Central memory CD8-positive, alpha-beta T cell (primary cell): ENCODE data around the gene IGLL5.

Experiments
- ATAC-seq: fragments of 150-1000 bp; cut with Tn5 transposase; replicated peaks from 2 replicates; pipeline ENCODE4 v1.10.0; 2022; ENCODE audit warnings: mild to moderate bottlenecking, moderate FRiP score, moderate number of reproducible peaks; ENCODE audit not compliant: poor library complexity, severe bottlenecking; ENCODE audit errors: extremely low read depth
- DNase-seq, 2 donors: peaks; one replicate each; pipeline ENCODE4 v3.0.0; 2021; ENCODE audit warnings: low spot score in 2 of 2
- H3K27ac Mint-ChIP-seq: one replicate; pipeline ENCODE4 v1.8.0; 2022; ENCODE audit warnings: low read depth, mild to moderate bottlenecking, moderate library complexity, mixed read lengths
- H3K27me3 Mint-ChIP-seq: one replicate; pipeline ENCODE4 v1.8.0; 2022; ENCODE audit warnings: mixed read lengths
- H3K36me3 Mint-ChIP-seq: one replicate; pipeline ENCODE4 v1.8.0; 2022; ENCODE audit warnings: mild to moderate bottlenecking, moderate library complexity, mixed read lengths; ENCODE audit not compliant: insufficient read depth
- H3K4me1 Mint-ChIP-seq: one replicate; pipeline ENCODE4 v1.8.0; 2022; ENCODE audit warnings: mixed read lengths
- H3K4me3 Mint-ChIP-seq: one replicate; pipeline ENCODE4 v1.8.0; 2022; ENCODE audit warnings: mild to moderate bottlenecking, moderate library complexity, mixed read lengths
- H3K9me3 Mint-ChIP-seq: one replicate; pipeline ENCODE4 v1.8.0; 2022; ENCODE audit warnings: mixed read lengths

Gene IGLL5

DNA sequence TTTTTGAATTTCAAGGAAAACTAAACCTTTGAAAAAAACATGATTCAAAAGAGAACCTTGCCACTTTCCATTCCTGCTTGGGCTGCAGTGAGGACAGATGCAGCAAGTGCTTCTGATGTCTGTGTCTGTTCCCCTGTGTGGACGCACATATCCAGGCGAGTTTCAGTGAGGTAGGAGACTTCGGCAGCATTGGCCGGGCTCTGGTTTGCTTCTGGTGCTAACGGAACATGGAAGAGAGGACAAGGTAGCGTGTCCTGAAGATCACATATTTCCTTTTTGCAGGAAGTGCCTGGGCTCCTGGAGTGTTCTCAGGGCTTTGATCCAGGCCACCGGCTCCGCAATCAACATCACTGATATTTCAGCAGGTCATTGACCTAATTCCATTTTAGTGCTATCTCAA, 33.1 kb upstream of the IGLL5 start:
- H3K4me1 Mint-ChIP-seq, result peaks cover 35% of the 10 kb centered on the region
- ATAC-seq (no peak), DNase-seq (no peak)
- no peaks in the 10 kb centered on the region for H3K9me3 Mint-ChIP-seq
- H3K27me3 Mint-ChIP-seq, result no peaks in the 10 kb centered on the region
- no peak overlapping the region for H3K27ac Mint-ChIP-seq
- H3K36me3 Mint-ChIP-seq, result no peaks in the 10 kb centered on the region
- H3K4me3 Mint-ChIP-seq, result no peak overlapping the region

DNA sequence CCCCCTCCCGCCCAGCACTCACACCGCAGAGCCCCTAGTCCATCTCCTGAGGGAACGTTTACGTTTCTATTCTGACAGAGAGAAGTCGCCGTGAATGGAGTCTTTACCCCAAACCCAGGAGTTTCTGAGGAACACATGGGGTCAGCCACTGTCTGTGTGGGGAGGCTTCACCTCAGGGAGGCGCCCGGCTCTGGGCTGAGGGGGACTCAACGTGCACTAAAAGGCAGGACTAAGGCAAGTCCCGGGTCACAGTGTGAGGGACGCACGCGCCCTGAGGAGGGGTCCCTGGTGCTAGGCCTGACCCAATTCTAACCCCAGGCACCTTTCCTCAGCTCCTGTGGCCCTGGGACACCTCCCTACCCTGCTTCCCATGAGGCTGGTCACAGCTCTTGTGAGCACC, 32.5 kb upstream of the IGLL5 start:
- ATAC-seq (no peak), DNase-seq (no peak)
- H3K4me3 Mint-ChIP-seq, result no peak overlapping the region
- no peaks in the 10 kb centered on the region for H3K27me3 Mint-ChIP-seq
- peaks cover 34% of the 10 kb centered on the region for H3K4me1 Mint-ChIP-seq
- peak overlapping the region; percentile 57 for H3K27ac Mint-ChIP-seq
- H3K9me3 Mint-ChIP-seq, result no peaks in the 10 kb centered on the region
- no peaks in the 10 kb centered on the region for H3K36me3 Mint-ChIP-seq

DNA sequence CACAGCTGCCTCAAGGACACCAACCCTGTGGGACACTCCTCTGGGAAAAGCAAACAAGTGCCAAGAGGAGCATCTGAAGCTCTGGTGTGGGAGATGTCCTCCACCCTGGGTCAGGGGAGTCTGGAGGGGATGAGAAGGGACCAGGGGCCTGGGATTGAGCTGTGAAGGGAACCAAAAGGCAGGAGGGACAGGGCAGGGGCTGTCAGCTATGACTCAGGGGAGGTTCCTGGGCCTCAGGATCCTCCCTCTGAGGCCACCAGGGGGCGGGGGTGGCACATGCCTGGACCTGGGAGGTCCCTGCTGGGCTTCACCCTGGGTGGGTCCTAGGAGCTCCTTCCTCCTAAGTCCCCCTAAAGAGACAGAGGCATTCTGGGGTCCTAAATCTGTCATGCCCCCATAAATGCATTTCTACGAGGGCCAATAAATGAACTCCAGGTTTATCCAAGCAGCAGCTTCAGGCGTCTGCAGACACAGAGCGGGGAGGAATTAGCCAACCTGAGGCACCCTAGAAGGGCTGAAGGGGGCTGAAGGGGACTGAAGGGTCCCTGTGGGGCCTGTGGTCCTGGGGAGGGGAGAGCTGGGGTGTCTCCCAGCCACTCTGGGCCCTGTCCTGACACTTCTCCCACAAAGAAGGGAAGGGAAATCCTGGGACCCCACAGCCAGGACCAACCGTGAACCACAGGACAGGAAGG, 31.9 kb upstream of the IGLL5 start:
- Mint-ChIP-seq H3K9me3 (no peaks in the 10 kb centered on the region), H3K27me3 (no peaks in the 10 kb centered on the region), H3K4me1 (peaks cover 34% of the 10 kb centered on the region), H3K27ac (peak overlapping the region; percentile 57), H3K4me3 (no peak overlapping the region), H3K36me3 (no peaks in the 10 kb centered on the region)
- DNase-seq (no peak), ATAC-seq (peak; percentile 64)

DNA sequence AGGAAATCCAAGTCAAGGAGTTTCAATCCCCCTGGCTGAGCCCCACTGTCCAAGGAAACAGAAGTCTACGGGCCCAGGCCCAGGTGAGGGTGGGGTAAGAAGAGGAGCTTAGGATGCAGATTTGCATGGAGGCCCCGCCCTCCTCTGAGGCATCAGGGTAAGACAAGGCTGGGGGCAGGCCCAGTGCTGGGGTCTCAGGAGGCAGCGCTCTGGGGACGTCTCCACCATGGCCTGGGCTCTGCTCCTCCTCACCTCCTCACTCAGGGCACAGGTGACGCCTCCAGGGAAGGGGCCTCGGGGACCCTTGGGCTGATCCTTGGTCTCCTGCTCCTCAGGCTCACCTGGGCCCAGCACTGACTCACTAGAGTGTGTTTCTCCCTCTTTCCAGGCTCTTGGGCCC, 31.3 kb upstream of the IGLL5 start:
- H3K9me3 Mint-ChIP-seq, result no peaks in the 10 kb centered on the region
- H3K27ac Mint-ChIP-seq, result no peak overlapping the region
- H3K36me3 Mint-ChIP-seq, result no peaks in the 10 kb centered on the region
- no peak overlapping the region for H3K4me3 Mint-ChIP-seq
- no peak for DNase-seq
- no peaks in the 10 kb centered on the region for H3K27me3 Mint-ChIP-seq
- ATAC-seq, result no peak
- H3K4me1 Mint-ChIP-seq, result peaks cover 34% of the 10 kb centered on the region

DNA sequence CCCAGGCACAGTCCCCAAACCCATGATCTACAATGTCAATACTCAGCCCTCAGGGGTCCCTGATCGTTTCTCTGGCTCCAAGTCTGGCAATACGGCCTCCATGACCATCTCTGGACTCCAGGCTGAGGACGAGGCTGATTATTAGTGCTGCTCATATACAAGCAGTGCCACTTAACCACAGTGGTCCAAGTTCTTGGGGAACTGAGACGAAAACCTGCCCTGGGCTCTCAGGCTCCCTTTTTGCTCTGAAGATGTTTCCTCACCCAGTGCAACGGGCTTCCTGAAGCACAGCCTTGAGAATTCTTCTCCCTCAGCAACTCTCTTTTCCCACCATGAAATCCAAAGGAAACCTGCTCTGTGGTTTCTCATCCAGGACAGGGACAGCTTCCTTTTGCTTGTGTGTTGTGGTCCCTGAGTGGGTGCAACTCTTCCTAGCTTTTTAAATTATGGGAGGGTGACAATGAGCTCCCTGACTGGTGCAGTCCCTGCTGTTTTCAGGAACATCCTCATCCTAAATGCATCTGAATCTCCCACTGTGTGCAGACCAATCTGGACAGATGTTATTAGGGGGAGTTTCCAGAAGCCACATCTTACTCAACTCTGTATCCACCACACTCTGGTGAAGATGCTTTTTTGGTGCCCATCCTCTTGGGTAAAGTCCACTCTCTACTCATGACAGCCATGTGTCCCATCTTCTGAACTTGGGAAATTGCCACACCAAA, 30.6 kb upstream of the IGLL5 start:
- DNase-seq (no peak), ATAC-seq (no peak)
- no peaks in the 10 kb centered on the region for H3K27me3 Mint-ChIP-seq
- H3K36me3 Mint-ChIP-seq, result no peaks in the 10 kb centered on the region
- no peak overlapping the region for H3K4me3 Mint-ChIP-seq
- H3K27ac Mint-ChIP-seq, result no peak overlapping the region
- H3K9me3 Mint-ChIP-seq, result no peaks in the 10 kb centered on the region
- H3K4me1 Mint-ChIP-seq, result peaks cover 33% of the 10 kb centered on the region

DNA sequence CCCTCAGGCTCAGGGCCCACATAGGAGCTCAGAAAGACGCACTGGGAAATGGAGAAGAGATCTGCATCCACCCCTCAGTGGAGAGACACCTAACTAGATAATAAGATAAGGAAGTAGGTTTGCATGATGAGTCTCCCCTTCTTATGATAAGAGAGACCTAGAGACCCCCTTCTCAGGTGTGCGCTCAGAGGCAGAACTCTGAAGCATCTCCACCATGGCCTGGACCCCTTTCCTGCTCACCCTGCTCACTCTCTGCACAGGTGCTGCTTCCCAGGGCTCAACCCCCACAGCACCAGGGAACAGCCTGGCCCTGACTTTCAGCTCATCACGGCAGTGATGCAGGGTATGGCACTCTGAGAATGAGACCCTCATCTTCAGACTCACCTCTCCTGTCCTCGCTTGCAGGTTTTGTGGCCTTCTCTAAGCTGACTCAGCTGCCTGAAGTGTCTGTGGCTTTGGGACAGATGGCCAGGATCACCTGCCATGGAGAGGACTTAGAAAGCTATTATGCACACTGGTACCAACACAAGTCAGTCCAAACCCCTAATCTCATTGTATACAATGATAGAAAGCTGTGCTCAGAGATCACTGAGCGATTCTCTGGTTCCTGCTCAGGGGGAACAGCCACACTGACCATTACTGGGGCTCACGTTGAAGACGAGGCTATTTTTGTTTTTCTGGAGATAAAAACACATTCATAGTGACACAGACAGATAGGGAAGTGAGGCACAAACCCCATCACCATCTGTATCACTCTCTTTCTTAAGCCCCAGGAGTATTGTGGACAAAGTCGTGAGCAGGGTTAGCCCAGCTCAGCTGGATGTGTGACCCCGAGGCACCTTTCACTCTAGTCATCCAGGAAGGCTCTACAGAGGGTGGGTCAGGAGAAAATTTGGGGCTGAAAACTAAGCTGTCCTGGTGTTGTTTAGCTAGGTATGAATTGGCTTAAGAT, 29.7 kb upstream of the IGLL5 start:
- H3K9me3 Mint-ChIP-seq, result no peaks in the 10 kb centered on the region
- no peak overlapping the region for H3K4me3 Mint-ChIP-seq
- peaks cover 27% of the 10 kb centered on the region for H3K4me1 Mint-ChIP-seq
- DNase-seq, result no peak
- no peak for ATAC-seq
- H3K36me3 Mint-ChIP-seq, result no peaks in the 10 kb centered on the region
- H3K27me3 Mint-ChIP-seq, result no peaks in the 10 kb centered on the region
- H3K27ac Mint-ChIP-seq, result no peak overlapping the region

DNA sequence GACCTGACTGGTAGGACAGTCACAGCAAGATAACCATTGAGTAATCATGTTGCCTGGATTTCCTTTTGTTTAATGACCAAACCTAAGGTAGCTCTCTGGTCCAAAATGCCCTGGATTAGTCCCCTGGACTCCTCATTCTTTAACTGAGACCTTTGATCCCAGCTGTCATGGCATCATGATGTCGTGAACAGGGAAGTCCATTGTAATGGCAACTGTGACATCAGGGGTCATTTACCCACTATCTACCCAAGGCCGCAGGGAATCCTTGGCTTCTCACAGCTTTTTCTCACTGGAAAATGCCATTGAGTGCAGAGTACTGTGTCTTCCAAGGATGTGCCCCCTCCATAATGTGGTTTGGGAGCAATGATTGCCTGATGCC, 29.1 kb upstream of the IGLL5 start:
- Mint-ChIP-seq H3K4me1 (peaks cover 29% of the 10 kb centered on the region), H3K4me3 (no peak overlapping the region), H3K27ac (no peak overlapping the region), H3K27me3 (no peaks in the 10 kb centered on the region), H3K9me3 (no peaks in the 10 kb centered on the region), H3K36me3 (no peaks in the 10 kb centered on the region)
- ATAC-seq (no peak), DNase-seq (no peak)

DNA sequence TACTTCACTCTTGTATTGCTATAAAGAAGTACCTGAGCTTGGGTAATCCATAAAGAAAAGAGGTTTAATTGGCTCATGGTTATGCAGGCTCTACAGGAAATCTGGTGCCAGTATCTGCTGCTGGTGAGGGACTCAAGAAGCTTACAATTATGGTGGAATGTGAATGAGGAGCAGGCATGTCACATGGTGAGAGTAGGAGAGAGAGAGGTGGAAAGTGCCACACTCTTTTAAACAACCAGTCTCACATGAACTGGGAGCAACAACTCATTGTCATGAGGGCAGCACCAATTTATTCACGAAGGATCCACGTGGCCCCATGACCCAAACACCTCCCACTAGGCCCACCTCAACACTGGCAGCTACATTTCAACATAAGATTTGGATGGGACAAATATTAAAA, 24.6 kb upstream of the IGLL5 start:
- DNase-seq, result no peak
- H3K27ac Mint-ChIP-seq, result no peak overlapping the region
- no peaks in the 10 kb centered on the region for H3K36me3 Mint-ChIP-seq
- H3K4me3 Mint-ChIP-seq, result no peak overlapping the region
- no peaks in the 10 kb centered on the region for H3K27me3 Mint-ChIP-seq
- peaks cover 50% of the 10 kb centered on the region for H3K4me1 Mint-ChIP-seq
- ATAC-seq, result no peak
- H3K9me3 Mint-ChIP-seq, result peaks cover 6% of the 10 kb centered on the region

DNA sequence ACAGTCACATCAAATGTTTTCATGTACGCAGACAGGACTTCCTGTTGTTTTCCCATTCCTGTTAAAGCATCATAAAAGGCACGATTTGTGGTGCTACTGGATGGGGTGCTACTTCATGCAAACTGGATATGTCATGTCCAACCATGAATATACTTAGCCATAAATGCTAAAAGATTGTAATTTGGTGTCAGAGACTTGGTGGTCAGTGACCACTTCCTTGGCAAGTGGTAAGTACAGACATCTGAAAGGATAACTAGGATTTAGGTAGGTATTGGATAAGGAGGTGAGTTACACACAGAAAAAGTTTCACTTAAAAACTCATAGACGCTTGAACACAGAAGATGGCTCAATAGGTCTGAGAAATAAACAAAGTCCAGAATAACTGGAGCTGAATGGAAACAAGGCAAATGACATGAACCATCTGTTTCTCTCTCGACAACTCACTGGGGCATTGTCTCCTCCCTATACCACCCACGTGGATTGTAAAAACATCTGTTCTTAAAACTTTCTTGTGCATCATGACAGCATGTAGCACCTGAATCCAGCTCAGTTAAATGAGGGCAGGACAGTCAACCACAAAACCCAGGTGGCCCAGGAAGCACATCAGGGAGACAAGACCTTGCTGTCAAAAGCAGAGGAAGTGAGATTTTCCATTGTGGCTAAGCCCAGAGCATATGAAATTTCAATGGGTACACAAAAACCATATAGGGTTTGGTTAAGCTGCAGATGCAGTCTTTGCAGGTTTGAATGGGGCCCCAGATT, 22.1 kb upstream of the IGLL5 start:
- DNase-seq (no peak), ATAC-seq (peak; percentile 52)
- H3K36me3 Mint-ChIP-seq, result no peaks in the 10 kb centered on the region
- H3K9me3 Mint-ChIP-seq, result peaks cover 6% of the 10 kb centered on the region
- peak overlapping the region; percentile 23 for H3K4me3 Mint-ChIP-seq
- H3K27me3 Mint-ChIP-seq, result no peaks in the 10 kb centered on the region
- peaks cover 60% of the 10 kb centered on the region for H3K4me1 Mint-ChIP-seq
- H3K27ac Mint-ChIP-seq, result peak overlapping the region; percentile 88

DNA sequence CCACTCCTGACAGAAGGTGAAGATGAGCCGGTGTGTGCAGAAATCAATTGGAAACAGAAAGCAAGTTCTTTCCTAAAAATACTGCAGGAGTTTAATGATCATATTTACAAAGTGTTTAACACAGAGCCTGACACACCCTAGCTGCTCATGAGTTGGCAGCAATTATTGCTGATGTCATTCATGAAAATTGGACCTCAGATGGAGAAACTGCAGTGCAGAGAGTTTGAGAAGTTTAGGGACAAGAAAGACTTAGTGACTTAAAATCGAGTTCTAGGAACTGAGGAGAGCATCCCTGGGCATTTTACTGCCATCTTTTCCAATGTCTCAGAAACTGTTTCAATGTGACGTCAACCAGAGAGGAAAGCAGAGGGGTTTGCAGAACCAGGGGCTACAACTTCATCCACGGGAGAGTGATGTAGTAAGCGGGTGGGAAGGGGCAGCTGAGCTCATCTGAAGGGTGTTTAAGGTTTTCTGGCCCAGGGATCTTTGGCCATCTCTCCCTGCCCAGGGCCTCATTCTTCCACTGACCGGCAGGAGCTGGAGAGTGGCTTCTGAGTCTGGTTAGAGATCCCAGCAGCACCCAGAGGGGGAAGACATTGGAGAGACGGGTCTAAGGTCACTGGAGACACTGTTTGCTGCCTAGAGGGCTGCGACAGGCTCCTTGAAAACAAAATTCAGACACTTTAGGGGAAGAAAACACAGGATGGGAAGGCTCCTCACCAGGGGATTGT, 21.1 kb upstream of the IGLL5 start:
- Mint-ChIP-seq H3K4me1 (peaks cover 68% of the 10 kb centered on the region), H3K4me3 (no peak overlapping the region), H3K9me3 (peaks cover 6% of the 10 kb centered on the region), H3K36me3 (no peaks in the 10 kb centered on the region), H3K27me3 (no peaks in the 10 kb centered on the region), H3K27ac (peak overlapping the region; percentile 7)
- ATAC-seq (no peak), DNase-seq (no peak)

DNA sequence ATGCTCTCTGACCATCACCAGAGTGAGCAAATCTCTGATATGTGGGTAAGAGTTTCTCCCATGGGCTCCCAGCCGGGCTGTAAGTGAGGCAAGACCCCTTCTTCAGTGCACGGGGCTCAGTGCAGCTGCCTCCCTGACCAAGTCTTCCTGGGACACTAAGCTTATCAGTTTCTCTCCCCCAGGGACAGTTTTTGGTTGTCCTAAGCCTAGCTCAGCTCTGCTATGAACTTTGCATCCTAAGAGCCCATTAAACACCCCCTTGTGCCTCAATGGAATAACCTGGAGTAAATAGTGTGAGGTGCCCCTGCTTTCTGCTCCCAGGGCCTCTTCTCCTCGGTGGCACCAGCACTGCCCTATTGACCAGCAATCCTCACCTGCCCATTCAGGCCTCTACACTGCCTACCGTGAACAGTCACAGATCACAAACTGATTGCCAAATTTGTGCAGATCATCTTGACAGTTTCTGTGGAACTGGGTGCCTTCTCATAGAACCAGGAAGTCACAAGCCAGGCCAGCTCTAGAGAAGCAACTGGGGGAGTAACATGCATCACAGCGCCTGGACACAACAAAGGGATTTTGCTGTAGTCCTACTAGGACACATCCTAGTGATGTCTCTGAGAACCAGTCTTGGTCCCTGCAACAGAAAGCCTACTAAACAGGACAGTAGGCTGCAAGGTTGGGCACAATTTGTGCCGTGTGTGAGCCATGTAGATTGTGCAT, 19.5 kb upstream of the IGLL5 start:
- no peaks in the 10 kb centered on the region for H3K36me3 Mint-ChIP-seq
- DNase-seq, result no peak
- H3K27ac Mint-ChIP-seq, result peak overlapping the region; percentile 49
- H3K4me1 Mint-ChIP-seq, result peaks cover 72% of the 10 kb centered on the region
- H3K27me3 Mint-ChIP-seq, result no peaks in the 10 kb centered on the region
- H3K9me3 Mint-ChIP-seq, result peaks cover 6% of the 10 kb centered on the region
- no peak for ATAC-seq
- no peak overlapping the region for H3K4me3 Mint-ChIP-seq
